GM18868 (cell line): Measurements from ENCODE around the gene PLVAP.

ENCODE experiments used
- ATAC-seq: cut with Tn5 transposase; IDR thresholded peaks from one replicate; pipeline ENCODE4 v1.9.1; 2021; ENCODE audit warnings: mild to moderate bottlenecking, moderate library complexity; ENCODE audit not compliant: unreplicated experiment

PLVAP gene

GRCh38 chr19:17376935-17377600 is at the start of gene PLVAP:
TSS of gene PLVAP (minus strand) at chr19:17377342. CDS start at chr19:17377288, 54 bp downstream.
- ATAC-seq, result no peak

GRCh38 chr19:17424743-17425365 is 47.7 kb upstream of the PLVAP start:
- no peak for ATAC-seq

- ATAC-seq, result no peak
Measured at GRCh38 chr19:17423429-17424208, 46.5 kb upstream of the PLVAP start.

GRCh38 chr19:17421942-17422341 is 44.8 kb upstream of the PLVAP start:
- no peak for ATAC-seq

- ATAC-seq, result no peak
Measured at GRCh38 chr19:17420475-17420924, 43.4 kb upstream of the PLVAP start.

GRCh38 chr19:17419621-17420474 is 42.7 kb upstream of the PLVAP start, which contains the start of gene MVB12A:
TSS of gene MVB12A (plus strand) at chr19:17420047. CDS start at chr19:17420136, 89 bp downstream.
- peak; percentile 87 for ATAC-seq

- ATAC-seq, result no peak
Measured at GRCh38 chr19:17419154-17419620, 42.0 kb upstream of the PLVAP start.

- ATAC-seq, result no peak
Measured at GRCh38 chr19:17418710-17419109, 41.6 kb upstream of the PLVAP start.

GRCh38 chr19:17415121-17415520 is 38.0 kb upstream of the PLVAP start:
- ATAC-seq, result no peak

GRCh38 chr19:17414097-17414496 is 37.0 kb upstream of the PLVAP start:
- ATAC-seq, result no peak

- ATAC-seq, result no peak
Measured at GRCh38 chr19:17411801-17412200, 34.7 kb upstream of the PLVAP start.

GRCh38 chr19:17409990-17410389 is 32.8 kb upstream of the PLVAP start:
- ATAC-seq, result no peak

- ATAC-seq, result no peak
Measured at GRCh38 chr19:17406887-17407196, 29.7 kb upstream of the PLVAP start.

- peak; percentile 19 for ATAC-seq
Measured at GRCh38 chr19:17406046-17406886, 29.1 kb upstream of the PLVAP start.

GRCh38 chr19:17405250-17406045 is 28.3 kb upstream of the PLVAP start, which contains the start of gene BST2:
TSS of gene BST2 (minus strand) at chr19:17405630. CDS start at chr19:17405575, 55 bp downstream.
- ATAC-seq, result peak; percentile 83

GRCh38 chr19:17404621-17405249 is 27.6 kb upstream of the PLVAP start:
- ATAC-seq, result peak; percentile 20

GRCh38 chr19:17404015-17404414 is 26.9 kb upstream of the PLVAP start:
- ATAC-seq, result no peak
